Smooth muscle cell of the pulmonary artery (primary cell): ENCODE results near the gene STOX2. TPM values are rescaled to one million over a fixed set of nuclear protein-coding genes. Genes with fewer than 3 reads are reported as not detected.

Source experiments
- total RNA-seq: library from RNA; depleted of rRNA; stranded (reverse); fragments of >200 nt; gene quantifications from 2 replicates; pipeline ENCODE4 v1.2.3, GENCODE V29; 2014

Gene STOX2, protein sequence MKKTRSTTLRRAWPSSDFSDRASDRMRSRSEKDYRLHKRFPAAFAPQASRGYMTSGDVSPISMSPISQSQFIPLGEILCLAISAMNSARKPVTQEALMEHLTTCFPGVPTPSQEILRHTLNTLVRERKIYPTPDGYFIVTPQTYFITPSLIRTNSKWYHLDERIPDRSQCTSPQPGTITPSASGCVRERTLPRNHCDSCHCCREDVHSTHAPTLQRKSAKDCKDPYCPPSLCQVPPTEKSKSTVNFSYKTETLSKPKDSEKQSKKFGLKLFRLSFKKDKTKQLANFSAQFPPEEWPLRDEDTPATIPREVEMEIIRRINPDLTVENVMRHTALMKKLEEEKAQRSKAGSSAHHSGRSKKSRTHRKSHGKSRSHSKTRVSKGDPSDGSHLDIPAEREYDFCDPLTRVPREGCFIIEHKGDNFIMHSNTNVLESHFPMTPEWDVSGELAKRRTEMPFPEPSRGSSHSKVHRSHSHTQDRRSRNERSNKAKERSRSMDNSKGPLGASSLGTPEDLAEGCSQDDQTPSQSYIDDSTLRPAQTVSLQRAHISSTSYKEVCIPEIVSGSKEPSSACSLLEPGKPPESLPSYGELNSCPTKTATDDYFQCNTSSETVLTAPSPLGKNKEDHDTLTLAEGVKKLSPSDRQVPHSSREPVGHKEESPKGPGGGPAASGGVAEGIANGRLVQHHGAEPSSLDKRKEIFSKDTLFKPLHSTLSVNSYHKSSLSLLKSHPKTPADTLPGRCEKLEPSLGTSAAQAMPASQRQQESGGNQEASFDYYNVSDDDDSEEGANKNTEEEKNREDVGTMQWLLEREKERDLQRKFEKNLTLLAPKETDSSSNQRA (N-terminal part only)
- 1.1 and 1.2 TPM in 2 replicates for total RNA-seq

DNA sequence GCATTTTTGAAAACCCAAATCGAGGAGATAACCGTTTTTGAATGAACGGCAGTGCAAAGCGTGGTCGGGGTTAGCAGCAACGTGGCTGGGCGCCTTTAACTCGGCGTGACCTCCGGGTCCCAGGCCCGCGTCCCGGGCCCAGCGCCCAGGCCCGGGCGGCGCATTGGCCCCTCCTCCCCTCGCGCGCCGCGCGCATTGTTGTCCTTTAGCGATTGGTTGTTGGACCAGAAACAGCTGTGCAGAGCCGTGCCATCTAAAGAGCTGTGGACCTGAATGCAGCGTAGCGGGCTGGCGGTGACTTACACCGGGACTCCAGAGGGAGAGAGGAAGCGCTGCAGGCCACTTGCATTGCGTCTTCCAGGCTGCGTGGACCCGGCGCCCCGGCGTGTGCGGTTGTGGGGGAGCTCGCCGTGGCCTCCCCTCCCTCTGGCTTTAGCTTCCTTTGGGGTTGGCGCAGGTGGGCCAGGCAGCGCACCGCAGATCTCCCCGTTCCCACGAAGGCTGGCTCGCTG is at the start of gene STOX2:
STOX2 (plus strand) TSS at position 227 of the 512 bp plus-strand sequence. CDS start 1,484 bp downstream, outside the sequence.

Other genes with a start within 250 kb of the STOX2 start
- gene RWDD4, start 246.1 kb upstream of the STOX2 start, total RNA-seq = 18.1 and 24.4 TPM in 2 replicates
- gene TRAPPC11, start 246.0 kb upstream of the STOX2 start, total RNA-seq = 42.5 and 45.1 TPM in 2 replicates